ENCODE data around the gene PALD1. TPM values are rescaled to one million over a fixed set of nuclear protein-coding genes. Genes with fewer than 3 reads are reported as not detected.

The PALD1 gene
- total and polyA plus RNA-seq, 4 donors = 3.9 to 11.5 (median 8.2) TPM

DNA sequence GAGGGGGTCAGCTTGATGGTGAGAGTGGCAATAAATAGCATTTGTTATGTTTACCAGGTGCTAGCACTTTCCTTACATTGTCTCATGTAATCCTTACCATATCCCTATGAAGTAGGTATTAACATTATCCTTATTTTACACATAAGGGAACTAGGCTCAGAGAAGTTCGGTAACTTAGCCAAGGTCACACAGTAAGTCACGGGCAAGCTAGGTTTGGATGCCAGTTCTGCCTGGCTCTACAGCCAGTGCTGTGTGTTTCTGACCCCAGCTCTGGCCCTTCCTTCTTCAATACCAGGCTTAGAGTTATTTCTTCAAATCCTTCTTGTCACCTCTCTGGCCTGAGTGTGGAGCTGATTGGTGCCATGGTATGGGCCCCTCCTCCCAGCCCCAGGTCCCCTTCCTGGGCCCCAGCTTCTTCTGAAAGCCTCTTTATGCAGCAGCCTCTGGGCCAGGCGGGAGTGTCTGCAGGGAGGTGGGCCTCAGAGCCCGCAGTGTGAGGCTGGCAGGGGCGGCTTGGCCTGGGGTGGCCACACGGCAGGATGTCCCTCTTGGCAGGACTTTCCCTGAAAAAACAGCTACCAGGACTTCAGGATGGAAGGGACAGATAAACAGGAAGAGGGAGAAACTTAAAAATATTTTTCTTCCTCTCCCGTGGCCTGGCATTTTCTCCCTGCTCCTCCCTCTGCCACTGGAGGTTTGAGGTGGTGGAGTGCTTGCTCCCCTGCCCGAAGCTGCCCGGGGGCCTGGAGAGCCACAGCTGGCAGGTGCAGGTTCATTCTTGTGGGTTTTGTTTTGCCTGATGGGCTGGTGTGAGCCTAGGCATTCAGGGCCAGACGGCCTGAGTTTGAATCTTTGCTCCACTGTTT lies 20.6 kb downstream of the PALD1 start:
- H3K4me1 ChIP-seq (ENCODE audit: control insufficient read depth in 1 of 2, insufficient read depth in 2 of 2, low read length in 2 of 2) = no peaks in the 10 kb centered on the region
- H3K27me3 ChIP-seq (ENCODE audit: control insufficient read depth in 1 of 2, insufficient read depth in 2 of 2, low read length in 1 of 2) = no peaks in the 10 kb centered on the region
- H3K9me3 ChIP-seq (ENCODE audit: control insufficient read depth, low read length) = no peaks in the 10 kb centered on the region
- 33 to 34% methylated on average over 10 of the region's 10 CpGs for WGBS, 2 donors
- no peak overlapping the region for H3K4me3 ChIP-seq (ENCODE audit: low read length in 2 of 2)
- no peaks in the 10 kb centered on the region for H3K36me3 ChIP-seq (ENCODE audit: control insufficient read depth in 1 of 2, insufficient read depth in 2 of 2, low read length in 1 of 2)
- no peak overlapping the region for H3K27ac ChIP-seq (ENCODE audit: low read depth in 1 of 2, low read length in 2 of 2)
- intact Hi-C loops (cut with DNase I) = no loop called here
- no peak for ATAC-seq (ENCODE audit: low FRiP score)
- DNase-seq = no peak

- Histone ChIP-seq H3K4me1 (ENCODE audit: control insufficient read depth in 1 of 2, insufficient read depth in 2 of 2, low read length in 2 of 2) (no peaks in the 10 kb centered on the region), H3K4me3 (ENCODE audit: low read length in 2 of 2) (no peak overlapping the region), H3K27me3 (ENCODE audit: control insufficient read depth in 1 of 2, insufficient read depth in 2 of 2, low read length in 1 of 2) (no peaks in the 10 kb centered on the region), H3K9me3 (ENCODE audit: control insufficient read depth, low read length) (no peaks in the 10 kb centered on the region), H3K36me3 (ENCODE audit: control insufficient read depth in 1 of 2, insufficient read depth in 2 of 2, low read length in 1 of 2) (no peaks in the 10 kb centered on the region), H3K27ac (ENCODE audit: low read depth in 1 of 2, low read length in 2 of 2) (no peak overlapping the region)
- no peak for DNase-seq
- intact Hi-C loops (cut with DNase I) = no loop called here
- no peak for ATAC-seq (ENCODE audit: low FRiP score)
- 87 to 90% methylated on average over 4 of the region's 4 CpGs for WGBS, 2 donors
These were observed 21.2 kb downstream of the PALD1 start for GRCh38 chr10:70499836-70500167.

GRCh38 chr10:70500368-70500767 lies 21.8 kb downstream of the PALD1 start:
- no peaks in the 10 kb centered on the region for H3K27me3 ChIP-seq (ENCODE audit: control insufficient read depth in 1 of 2, insufficient read depth in 2 of 2, low read length in 1 of 2)
- 82 to 91% methylated on average over 9 of the region's 9 CpGs for WGBS, 2 donors
- intact Hi-C loops (cut with DNase I) = no loop called here
- DNase-seq = no peak
- no peak overlapping the region for H3K4me3 ChIP-seq (ENCODE audit: low read length in 2 of 2)
- no peaks in the 10 kb centered on the region for H3K9me3 ChIP-seq (ENCODE audit: control insufficient read depth, low read length)
- no peaks in the 10 kb centered on the region for H3K4me1 ChIP-seq (ENCODE audit: control insufficient read depth in 1 of 2, insufficient read depth in 2 of 2, low read length in 2 of 2)
- H3K36me3 ChIP-seq (ENCODE audit: control insufficient read depth in 1 of 2, insufficient read depth in 2 of 2, low read length in 1 of 2) = no peaks in the 10 kb centered on the region
- H3K27ac ChIP-seq (ENCODE audit: low read depth in 1 of 2, low read length in 2 of 2) = no peak overlapping the region
- no peak for ATAC-seq (ENCODE audit: low FRiP score)

GRCh38 chr10:70500812-70501301 lies 22.3 kb downstream of the PALD1 start:
- Histone ChIP-seq H3K36me3 (ENCODE audit: control insufficient read depth in 1 of 2, insufficient read depth in 2 of 2, low read length in 1 of 2) (no peaks in the 10 kb centered on the region), H3K9me3 (ENCODE audit: control insufficient read depth, low read length) (no peaks in the 10 kb centered on the region), H3K27ac (ENCODE audit: low read depth in 1 of 2, low read length in 2 of 2) (no peak overlapping the region), H3K4me1 (ENCODE audit: control insufficient read depth in 1 of 2, insufficient read depth in 2 of 2, low read length in 2 of 2) (no peaks in the 10 kb centered on the region), H3K27me3 (ENCODE audit: control insufficient read depth in 1 of 2, insufficient read depth in 2 of 2, low read length in 1 of 2) (no peaks in the 10 kb centered on the region), H3K4me3 (ENCODE audit: low read length in 2 of 2) (no peak overlapping the region)
- ATAC-seq (ENCODE audit: low FRiP score) (peak; percentile 33), DNase-seq (no peak)
- 73 to 79% methylated on average over 4 of the region's 4 CpGs for WGBS, 2 donors
- intact Hi-C loops (cut with DNase I) = no loop called here

- 91 to 95% methylated on average over 3 of the region's 3 CpGs for WGBS, 2 donors
- DNase-seq = no peak
- Histone ChIP-seq H3K9me3 (ENCODE audit: control insufficient read depth, low read length) (no peaks in the 10 kb centered on the region), H3K27me3 (ENCODE audit: control insufficient read depth in 1 of 2, insufficient read depth in 2 of 2, low read length in 1 of 2) (no peaks in the 10 kb centered on the region), H3K27ac (ENCODE audit: low read depth in 1 of 2, low read length in 2 of 2) (no peak overlapping the region), H3K4me3 (ENCODE audit: low read length in 2 of 2) (no peak overlapping the region), H3K4me1 (ENCODE audit: control insufficient read depth in 1 of 2, insufficient read depth in 2 of 2, low read length in 2 of 2) (no peaks in the 10 kb centered on the region), H3K36me3 (ENCODE audit: control insufficient read depth in 1 of 2, insufficient read depth in 2 of 2, low read length in 1 of 2) (no peaks in the 10 kb centered on the region)
- no peak for ATAC-seq (ENCODE audit: low FRiP score)
- intact Hi-C loops (cut with DNase I) = no loop called here
These were observed 23.8 kb downstream of the PALD1 start for GRCh38 chr10:70502406-70502805.

DNA sequence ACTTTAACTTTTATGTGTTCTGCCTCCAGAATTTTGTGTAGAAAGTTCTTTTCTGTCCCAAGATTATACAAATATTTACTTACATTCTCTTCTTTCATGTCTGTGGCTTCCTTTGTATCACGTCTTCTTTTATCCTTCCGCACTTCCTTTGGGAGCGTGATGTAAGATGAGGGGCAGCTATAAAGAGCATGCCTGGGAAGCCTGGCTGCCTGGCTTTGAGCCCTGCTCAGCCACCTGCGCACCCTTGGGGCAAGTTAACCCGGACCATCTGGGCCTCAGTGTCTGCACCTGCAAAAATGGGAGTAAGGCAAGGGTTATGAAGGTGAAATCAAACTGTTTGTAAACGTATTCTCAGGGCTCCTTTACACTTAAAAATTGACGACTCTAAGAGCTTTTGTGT lies 25.2 kb downstream of the PALD1 start:
- Histone ChIP-seq H3K27me3 (ENCODE audit: control insufficient read depth in 1 of 2, insufficient read depth in 2 of 2, low read length in 1 of 2) (no peaks in the 10 kb centered on the region), H3K36me3 (ENCODE audit: control insufficient read depth in 1 of 2, insufficient read depth in 2 of 2, low read length in 1 of 2) (no peaks in the 10 kb centered on the region), H3K4me3 (ENCODE audit: low read length in 2 of 2) (no peak overlapping the region), H3K27ac (ENCODE audit: low read depth in 1 of 2, low read length in 2 of 2) (no peak overlapping the region), H3K4me1 (ENCODE audit: control insufficient read depth in 1 of 2, insufficient read depth in 2 of 2, low read length in 2 of 2) (peaks cover 0 to 2% of the 10 kb centered on the region in 2 donors), H3K9me3 (ENCODE audit: control insufficient read depth, low read length) (no peaks in the 10 kb centered on the region)
- DNase-seq (no peak), ATAC-seq (ENCODE audit: low FRiP score) (no peak)
- intact Hi-C loops (cut with DNase I) = no loop called here
- WGBS, 2 donors = 85 to 87% methylated on average over 7 of the region's 7 CpGs

GRCh38 chr10:70504521-70505358 lies 26.2 kb downstream of the PALD1 start:
- WGBS, 2 donors = 90% methylated on average over 12 of the region's 12 CpGs
- intact Hi-C loops (cut with DNase I) = no loop called here
- Histone ChIP-seq H3K27me3 (ENCODE audit: control insufficient read depth in 1 of 2, insufficient read depth in 2 of 2, low read length in 1 of 2) (no peaks in the 10 kb centered on the region), H3K27ac (ENCODE audit: low read depth in 1 of 2, low read length in 2 of 2) (no peak overlapping the region), H3K4me1 (ENCODE audit: control insufficient read depth in 1 of 2, insufficient read depth in 2 of 2, low read length in 2 of 2) (peaks cover 0 to 3% of the 10 kb centered on the region in 2 donors), H3K36me3 (ENCODE audit: control insufficient read depth in 1 of 2, insufficient read depth in 2 of 2, low read length in 1 of 2) (no peaks in the 10 kb centered on the region), H3K4me3 (ENCODE audit: low read length in 2 of 2) (no peak overlapping the region), H3K9me3 (ENCODE audit: control insufficient read depth, low read length) (no peaks in the 10 kb centered on the region)
- no peak for DNase-seq
- ATAC-seq (ENCODE audit: low FRiP score) = no peak

GRCh38 chr10:70505908-70506307 lies 27.3 kb downstream of the PALD1 start:
- no peak overlapping the region for H3K4me3 ChIP-seq (ENCODE audit: low read length in 2 of 2)
- no peaks in the 10 kb centered on the region for H3K36me3 ChIP-seq (ENCODE audit: control insufficient read depth in 1 of 2, insufficient read depth in 2 of 2, low read length in 1 of 2)
- WGBS, 2 donors = 84 to 90% methylated on average over 9 of the region's 9 CpGs
- no peaks in the 10 kb centered on the region for H3K9me3 ChIP-seq (ENCODE audit: control insufficient read depth, low read length)
- intact Hi-C loops (cut with DNase I) = no loop called here
- ATAC-seq (ENCODE audit: low FRiP score) = no peak
- no peaks in the 10 kb centered on the region for H3K27me3 ChIP-seq (ENCODE audit: control insufficient read depth in 1 of 2, insufficient read depth in 2 of 2, low read length in 1 of 2)
- H3K27ac ChIP-seq (ENCODE audit: low read depth in 1 of 2, low read length in 2 of 2) = no peak overlapping the region
- DNase-seq = no peak
- H3K4me1 ChIP-seq (ENCODE audit: control insufficient read depth in 1 of 2, insufficient read depth in 2 of 2, low read length in 2 of 2) = peaks cover 0 to 3% of the 10 kb centered on the region in 2 donors

Measured in aorta (tissue), 5 donors.